ENCODE data around the gene EIF4G3.

Gene EIF4G3

GRCh38 chr1:21003281-21004045, 173.2 kb downstream of the EIF4G3 start:
- H3K27ac ChIP-seq, result no peak overlapping the region
- H3K36me3 ChIP-seq (ENCODE audit: insufficient read depth), result no peaks in the 10 kb centered on the region
- H3K27me3 ChIP-seq (ENCODE audit: insufficient read depth, low read depth), result no peaks in the 10 kb centered on the region
- no peaks in the 10 kb centered on the region for H4K20me1 ChIP-seq (ENCODE audit: insufficient read depth)
- H3K4me1 ChIP-seq (ENCODE audit: low read depth, poor library complexity, severe bottlenecking), result peaks cover 28% of the 10 kb centered on the region
- TF ChIP-seq CTCF (conservative IDR thresholded peaks at IDR 0.05; ENCODE audit: low read depth, low read length), result no peak
- no peak overlapping the region for H3K4me2 ChIP-seq
- H3K79me2 ChIP-seq (ENCODE audit: insufficient read depth, low read depth), result no peaks in the 10 kb centered on the region
- H2AFZ ChIP-seq (ENCODE audit: low read depth), result no peak overlapping the region
- H3K9ac ChIP-seq, result no peak overlapping the region
- H3K4me3 ChIP-seq (IDR thresholded peaks at IDR 0.05; ENCODE audit: insufficient read depth, low read depth, low read length), result no peak overlapping the region

GRCh38 chr1:21001042-21001441, 175.7 kb downstream of the EIF4G3 start:
- Histone ChIP-seq H3K4me3 (IDR thresholded peaks at IDR 0.05; ENCODE audit: insufficient read depth, low read depth, low read length) (no peak overlapping the region), H3K27ac (no peak overlapping the region), H3K4me2 (no peak overlapping the region), H3K79me2 (ENCODE audit: insufficient read depth, low read depth) (no peaks in the 10 kb centered on the region), H3K36me3 (ENCODE audit: insufficient read depth) (no peaks in the 10 kb centered on the region), H3K4me1 (ENCODE audit: low read depth, poor library complexity, severe bottlenecking) (peaks cover 36% of the 10 kb centered on the region), H3K27me3 (ENCODE audit: insufficient read depth, low read depth) (no peaks in the 10 kb centered on the region), H4K20me1 (ENCODE audit: insufficient read depth) (no peaks in the 10 kb centered on the region), H2AFZ (ENCODE audit: low read depth) (no peak overlapping the region), H3K9ac (no peak overlapping the region)
- no peak for TF ChIP-seq CTCF (conservative IDR thresholded peaks at IDR 0.05; ENCODE audit: low read depth, low read length)

GRCh38 chr1:21000245-21000594, 176.5 kb downstream of the EIF4G3 start:
- Histone ChIP-seq H3K27ac (no peak overlapping the region), H3K4me2 (no peak overlapping the region), H3K79me2 (ENCODE audit: insufficient read depth, low read depth) (no peaks in the 10 kb centered on the region), H2AFZ (ENCODE audit: low read depth) (no peak overlapping the region), H3K4me1 (ENCODE audit: low read depth, poor library complexity, severe bottlenecking) (peaks cover 39% of the 10 kb centered on the region), H3K9ac (no peak overlapping the region), H3K27me3 (ENCODE audit: insufficient read depth, low read depth) (no peaks in the 10 kb centered on the region), H3K4me3 (IDR thresholded peaks at IDR 0.05; ENCODE audit: insufficient read depth, low read depth, low read length) (no peak overlapping the region), H3K36me3 (ENCODE audit: insufficient read depth) (no peaks in the 10 kb centered on the region), H4K20me1 (ENCODE audit: insufficient read depth) (no peaks in the 10 kb centered on the region)
- TF ChIP-seq CTCF (conservative IDR thresholded peaks at IDR 0.05; ENCODE audit: low read depth, low read length), result no peak

- Histone ChIP-seq H3K79me2 (ENCODE audit: insufficient read depth, low read depth) (no peaks in the 10 kb centered on the region), H3K27ac (no peak overlapping the region), H3K36me3 (ENCODE audit: insufficient read depth) (no peaks in the 10 kb centered on the region), H2AFZ (ENCODE audit: low read depth) (no peak overlapping the region), H3K27me3 (ENCODE audit: insufficient read depth, low read depth) (no peaks in the 10 kb centered on the region), H3K4me1 (ENCODE audit: low read depth, poor library complexity, severe bottlenecking) (peaks cover 44% of the 10 kb centered on the region), H4K20me1 (ENCODE audit: insufficient read depth) (no peaks in the 10 kb centered on the region), H3K4me3 (IDR thresholded peaks at IDR 0.05; ENCODE audit: insufficient read depth, low read depth, low read length) (no peak overlapping the region), H3K4me2 (no peak overlapping the region), H3K9ac (no peak overlapping the region)
- TF ChIP-seq CTCF (conservative IDR thresholded peaks at IDR 0.05; ENCODE audit: low read depth, low read length), result no peak
Observed at GRCh38 chr1:20999525-21000244, 177.0 kb downstream of the EIF4G3 start.
